Measurements from ENCODE around the gene GSTK1. TPM values are rescaled to one million over a fixed set of nuclear protein-coding genes. Genes with fewer than 3 reads are reported as not detected.
A peak's percentile ranks its signal among the peaks of the same experiment; 100 is the strongest.
"Not testable (repeated sequence)": the region's sequence is repeated elsewhere in the genome, so short reads cannot be mapped to it uniquely, and the experiment has no call there.

GSTK1 gene
- total RNA-seq, 1 experiment from 2014 or later = 51.9 TPM

DNA sequence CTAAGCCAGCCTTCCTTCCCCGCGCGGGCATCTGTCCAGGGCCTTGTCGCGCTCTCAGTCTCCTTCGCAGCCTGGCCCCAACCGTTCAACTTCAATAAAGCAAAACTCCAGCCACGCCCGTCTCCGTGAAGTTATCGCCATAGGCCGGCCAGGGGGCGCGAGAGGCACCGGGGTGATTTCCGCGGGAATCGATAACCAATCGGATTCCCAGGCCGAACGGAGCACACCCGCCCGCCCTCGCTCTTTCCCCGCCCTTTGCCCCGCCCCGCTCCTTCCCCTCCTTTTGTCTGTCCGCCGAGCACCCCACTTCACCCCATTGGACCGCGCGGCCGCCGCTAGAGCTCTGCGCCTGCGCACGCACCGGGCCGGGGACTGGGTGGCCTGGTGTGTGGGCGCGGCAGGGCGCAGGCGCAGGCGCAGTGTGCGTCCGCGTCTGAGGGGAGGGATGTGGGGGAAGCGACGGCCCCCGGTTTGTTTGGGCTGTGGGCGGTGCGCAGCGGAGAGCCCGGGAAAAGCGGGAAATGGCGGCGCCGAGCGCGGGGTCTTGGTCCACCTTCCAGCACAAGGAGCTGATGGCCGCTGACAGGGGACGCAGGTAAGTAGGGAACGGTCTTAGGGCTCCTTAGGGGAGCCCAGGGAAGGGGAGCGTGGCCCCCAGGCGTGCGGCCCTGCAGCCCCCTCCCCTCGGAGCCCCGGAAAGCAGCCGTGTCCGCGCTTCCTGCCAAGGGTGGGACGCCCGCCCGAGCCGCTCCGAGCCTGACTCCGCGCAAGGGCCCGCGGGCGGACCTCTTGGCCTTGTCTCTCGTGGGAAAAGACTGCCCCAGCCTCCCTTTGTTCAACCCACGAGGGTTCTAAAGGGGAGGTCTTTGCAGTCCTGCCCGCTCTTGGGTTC lies 24.9 kb downstream of the GSTK1 start, which contains the start of gene CASP2:
TSS of gene CASP2 (plus strand) at position 417 of the 892 bp plus-strand sequence. CDS start at position 522, 105 bp downstream.
- peaks cover 11% of the 10 kb centered on the region for H3K36me3 ChIP-seq (replicated peaks; ENCODE audit: control insufficient read depth, insufficient read depth, low read length)

DNA sequence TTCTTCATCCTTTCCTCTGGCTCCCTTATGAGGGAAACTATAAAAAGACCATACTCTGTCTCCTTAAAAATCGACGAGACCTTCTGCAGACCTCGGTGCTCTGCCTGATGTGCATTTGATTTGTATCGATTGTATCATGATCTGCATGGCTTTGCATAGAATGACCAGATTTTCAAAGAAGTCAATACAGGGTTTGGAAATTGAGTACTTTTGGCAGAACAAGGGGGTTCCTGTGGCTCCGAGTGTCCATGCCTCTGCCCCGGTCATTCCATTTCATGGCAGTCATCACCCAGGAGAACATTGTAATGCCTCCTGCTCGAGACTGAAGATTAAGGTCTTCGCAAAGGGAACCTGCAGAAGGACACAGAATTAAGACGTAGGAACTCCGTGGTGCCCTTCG lies 25.6 kb downstream of the GSTK1 start:
- Histone ChIP-seq H3K27me3 (ENCODE audit: control insufficient read depth, insufficient read depth, low read length) (peaks cover 23% of the 10 kb centered on the region), H3K4me3 (ENCODE audit: insufficient read depth, low read depth, low read length) (peak overlapping the region; percentile 95), H3K36me3 (replicated peaks; ENCODE audit: control insufficient read depth, insufficient read depth, low read length) (peaks cover 14% of the 10 kb centered on the region)
- DNase-seq = peak; percentile 24

More for the DNA sequence above, 24.9 kb downstream of the GSTK1 start, which contains the start of gene CASP2:
- H3K27me3 ChIP-seq (ENCODE audit: control insufficient read depth, insufficient read depth, low read length) = peaks cover 23% of the 10 kb centered on the region
- peak; percentile 100 for DNase-seq
- peak within 1 kb of the TSS; percentile 95 for H3K4me3 ChIP-seq (ENCODE audit: insufficient read depth, low read depth, low read length)

DNA sequence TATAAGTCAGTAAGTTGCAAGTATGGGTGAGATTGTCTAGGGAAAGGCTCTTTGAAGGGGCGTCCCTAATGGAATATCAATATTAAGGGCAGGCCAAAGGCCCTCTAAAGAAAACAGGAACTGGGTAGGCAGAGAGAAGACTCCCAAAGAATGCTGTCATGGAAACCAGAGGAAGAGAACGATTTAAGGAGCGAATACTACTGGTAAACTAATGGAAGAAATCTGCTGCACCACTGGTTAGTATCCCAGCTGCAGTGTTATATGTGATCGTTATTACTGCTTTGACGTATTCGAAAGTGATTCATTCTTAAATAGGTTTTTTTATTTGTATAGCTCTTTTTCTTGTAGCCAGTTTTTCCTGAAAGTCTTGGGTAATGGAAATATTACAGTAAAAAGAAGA lies 26.2 kb downstream of the GSTK1 start:
- DNase-seq = no peak
- Histone ChIP-seq H3K27me3 (ENCODE audit: control insufficient read depth, insufficient read depth, low read length) (peaks cover 23% of the 10 kb centered on the region), H3K36me3 (replicated peaks; ENCODE audit: control insufficient read depth, insufficient read depth, low read length) (peaks cover 20% of the 10 kb centered on the region), H3K4me3 (ENCODE audit: insufficient read depth, low read depth, low read length) (peak overlapping the region; percentile 95)

DNA sequence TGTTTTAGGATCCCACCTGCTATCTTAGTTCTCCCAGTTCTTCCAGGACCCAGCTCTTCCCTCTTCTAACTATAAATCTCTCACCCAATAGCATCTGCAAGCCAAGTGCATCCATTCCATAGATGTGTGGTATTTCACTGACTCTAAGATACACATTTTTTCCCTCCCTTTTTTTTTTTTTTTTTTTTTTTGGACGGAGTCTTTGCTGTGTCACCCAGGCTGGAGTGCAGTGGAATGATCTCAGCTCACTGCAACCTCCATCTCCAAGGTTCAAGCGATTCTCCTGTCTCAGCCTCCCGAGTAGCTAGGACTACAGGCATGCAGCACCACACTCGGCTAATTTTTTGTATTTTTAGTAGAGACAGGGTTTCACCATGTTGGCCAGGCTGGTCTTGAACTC lies 26.6 kb downstream of the GSTK1 start:
- Histone ChIP-seq H3K27me3 (ENCODE audit: control insufficient read depth, insufficient read depth, low read length) (peaks cover 23% of the 10 kb centered on the region), H3K36me3 (replicated peaks; ENCODE audit: control insufficient read depth, insufficient read depth, low read length) (peaks cover 23% of the 10 kb centered on the region)
- not testable (repeated sequence) for DNase-seq; H3K4me3 ChIP-seq (ENCODE audit: insufficient read depth, low read depth, low read length)

DNA sequence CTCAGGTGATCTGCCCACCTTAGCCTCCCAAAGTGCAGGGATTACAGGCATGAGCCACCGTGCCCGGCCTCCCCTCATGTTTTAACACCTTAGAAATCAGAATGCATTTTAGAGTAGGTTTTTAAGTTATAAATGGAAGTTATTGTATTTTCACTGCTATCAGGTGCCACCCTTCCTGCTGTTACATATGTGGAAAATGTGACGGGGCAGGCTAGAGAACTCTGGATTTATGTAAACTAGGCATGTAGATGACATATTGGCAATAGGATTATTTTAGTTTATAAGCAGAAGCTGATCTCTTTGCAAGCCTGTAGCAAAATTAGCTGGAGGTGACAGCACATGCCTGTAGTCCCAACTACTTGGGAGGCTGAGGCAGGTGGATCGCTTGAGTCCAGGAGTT lies 27.1 kb downstream of the GSTK1 start:
- H3K4me3 ChIP-seq (ENCODE audit: insufficient read depth, low read depth, low read length) = no peak overlapping the region
- H3K36me3 ChIP-seq (replicated peaks; ENCODE audit: control insufficient read depth, insufficient read depth, low read length) = peaks cover 24% of the 10 kb centered on the region
- DNase-seq = no peak
- peaks cover 22% of the 10 kb centered on the region for H3K27me3 ChIP-seq (ENCODE audit: control insufficient read depth, insufficient read depth, low read length)

DNA sequence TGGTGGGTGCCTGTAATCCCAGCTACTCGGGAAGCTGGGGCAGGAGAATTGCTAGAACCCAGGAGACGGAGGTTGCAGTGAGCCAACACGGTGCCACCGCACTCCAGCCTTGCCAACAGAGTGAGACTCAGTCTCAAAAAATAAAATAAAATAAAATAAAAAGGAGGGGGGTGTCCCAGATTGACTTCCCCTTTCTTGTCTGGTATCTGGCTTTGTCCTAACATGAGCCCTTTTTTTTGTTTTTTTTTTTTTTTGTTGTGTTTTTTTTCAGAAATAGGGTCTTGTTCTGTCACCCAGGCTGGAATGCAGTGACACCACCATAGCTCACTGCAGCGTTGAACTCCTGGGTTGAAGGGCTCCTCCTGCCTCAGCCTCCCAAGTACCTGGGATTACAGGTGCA lies 29.6 kb downstream of the GSTK1 start:
- Histone ChIP-seq H3K4me3 (ENCODE audit: insufficient read depth, low read depth, low read length) (no peak overlapping the region), H3K27me3 (ENCODE audit: control insufficient read depth, insufficient read depth, low read length) (no peaks in the 10 kb centered on the region), H3K36me3 (replicated peaks; ENCODE audit: control insufficient read depth, insufficient read depth, low read length) (peaks cover 37% of the 10 kb centered on the region)
- no peak for DNase-seq

DNA sequence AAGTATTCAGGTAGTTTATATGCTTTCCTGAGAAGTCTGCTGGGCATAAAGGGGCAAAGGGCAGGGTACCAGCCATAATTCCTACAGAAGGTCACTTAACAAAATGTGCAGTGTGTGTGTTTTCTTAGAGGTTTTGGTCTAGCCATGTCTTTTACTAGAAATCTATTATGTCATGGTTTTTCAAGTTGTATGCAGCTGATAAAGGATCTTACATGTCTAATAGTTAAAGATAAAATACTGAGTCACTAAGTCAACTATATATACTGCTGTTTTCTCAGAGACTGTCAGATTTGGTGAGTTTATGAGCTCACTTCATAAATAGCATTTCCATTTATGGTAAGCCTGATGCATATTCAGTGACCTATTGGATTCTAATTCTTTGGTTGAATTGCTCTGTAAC lies 32.6 kb downstream of the GSTK1 start:
- H3K4me3 ChIP-seq (ENCODE audit: insufficient read depth, low read depth, low read length) = no peak overlapping the region
- peaks cover 49% of the 10 kb centered on the region for H3K36me3 ChIP-seq (replicated peaks; ENCODE audit: control insufficient read depth, insufficient read depth, low read length)
- no peaks in the 10 kb centered on the region for H3K27me3 ChIP-seq (ENCODE audit: control insufficient read depth, insufficient read depth, low read length)
- no peak for DNase-seq

DNA sequence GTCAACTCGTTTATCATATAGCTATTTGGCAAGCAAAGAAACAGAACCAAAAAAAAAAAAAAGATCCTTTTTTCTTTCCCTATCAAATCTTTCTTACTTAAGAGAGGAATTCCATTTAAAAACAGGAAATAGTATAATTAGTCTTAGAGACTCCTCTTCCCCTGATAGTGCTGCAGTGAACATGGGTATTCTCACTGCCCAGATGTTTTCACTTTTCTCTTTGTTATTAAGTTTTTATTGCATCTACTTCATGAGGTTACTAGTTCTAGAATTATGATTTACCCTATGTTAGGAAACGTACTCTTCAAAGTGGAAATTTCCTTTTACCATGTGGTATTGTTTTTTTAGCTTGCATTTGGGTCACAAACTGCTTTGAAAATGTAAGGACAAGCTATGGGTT lies 33.4 kb downstream of the GSTK1 start:
- no peak for DNase-seq
- H3K4me3 ChIP-seq (ENCODE audit: insufficient read depth, low read depth, low read length) = no peak overlapping the region
- H3K36me3 ChIP-seq (replicated peaks; ENCODE audit: control insufficient read depth, insufficient read depth, low read length) = peaks cover 55% of the 10 kb centered on the region
- no peaks in the 10 kb centered on the region for H3K27me3 ChIP-seq (ENCODE audit: control insufficient read depth, insufficient read depth, low read length)

DNA sequence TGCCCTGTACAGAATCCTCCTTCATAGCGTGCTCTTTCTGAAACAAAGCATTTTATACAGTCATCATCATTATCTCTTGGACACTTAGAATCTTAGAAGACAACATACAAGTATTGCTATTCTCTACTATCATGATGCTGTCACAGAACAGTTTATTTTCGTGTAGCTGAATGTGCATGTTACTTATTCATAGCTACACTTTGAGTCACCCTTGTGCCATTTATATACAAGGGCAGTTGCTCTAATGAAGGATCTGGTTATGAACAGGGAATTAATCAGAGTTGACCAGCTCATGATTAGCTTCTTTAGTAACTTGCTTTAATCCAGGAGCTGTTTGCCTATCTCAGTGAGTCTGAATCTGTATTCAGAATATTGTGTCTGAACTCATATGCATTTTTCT lies 36.1 kb downstream of the GSTK1 start:
- Histone ChIP-seq H3K27me3 (ENCODE audit: control insufficient read depth, insufficient read depth, low read length) (no peaks in the 10 kb centered on the region), H3K36me3 (replicated peaks; ENCODE audit: control insufficient read depth, insufficient read depth, low read length) (peaks cover 52% of the 10 kb centered on the region), H3K4me3 (ENCODE audit: insufficient read depth, low read depth, low read length) (no peak overlapping the region)
- no peak for DNase-seq

DNA sequence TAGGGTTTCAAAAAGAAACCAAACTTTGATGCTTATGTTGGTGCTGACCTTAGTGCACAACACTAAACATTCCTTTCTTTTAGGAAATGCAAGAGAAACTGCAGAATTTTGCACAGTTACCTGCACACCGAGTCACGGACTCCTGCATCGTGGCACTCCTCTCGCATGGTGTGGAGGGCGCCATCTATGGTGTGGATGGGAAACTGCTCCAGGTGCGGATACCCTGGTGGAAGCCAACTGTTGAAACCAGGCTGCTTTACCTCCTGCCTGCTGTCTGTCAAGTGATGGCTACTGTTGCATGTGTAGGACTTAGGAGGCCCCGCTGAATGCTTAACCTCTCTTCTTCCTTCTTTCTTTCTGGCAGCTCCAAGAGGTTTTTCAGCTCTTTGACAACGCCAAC lies 36.6 kb downstream of the GSTK1 start:
- peak; percentile 81 for DNase-seq
- Histone ChIP-seq H3K27me3 (ENCODE audit: control insufficient read depth, insufficient read depth, low read length) (no peaks in the 10 kb centered on the region), H3K4me3 (ENCODE audit: insufficient read depth, low read depth, low read length) (no peak overlapping the region), H3K36me3 (replicated peaks; ENCODE audit: control insufficient read depth, insufficient read depth, low read length) (peaks cover 53% of the 10 kb centered on the region)

DNA sequence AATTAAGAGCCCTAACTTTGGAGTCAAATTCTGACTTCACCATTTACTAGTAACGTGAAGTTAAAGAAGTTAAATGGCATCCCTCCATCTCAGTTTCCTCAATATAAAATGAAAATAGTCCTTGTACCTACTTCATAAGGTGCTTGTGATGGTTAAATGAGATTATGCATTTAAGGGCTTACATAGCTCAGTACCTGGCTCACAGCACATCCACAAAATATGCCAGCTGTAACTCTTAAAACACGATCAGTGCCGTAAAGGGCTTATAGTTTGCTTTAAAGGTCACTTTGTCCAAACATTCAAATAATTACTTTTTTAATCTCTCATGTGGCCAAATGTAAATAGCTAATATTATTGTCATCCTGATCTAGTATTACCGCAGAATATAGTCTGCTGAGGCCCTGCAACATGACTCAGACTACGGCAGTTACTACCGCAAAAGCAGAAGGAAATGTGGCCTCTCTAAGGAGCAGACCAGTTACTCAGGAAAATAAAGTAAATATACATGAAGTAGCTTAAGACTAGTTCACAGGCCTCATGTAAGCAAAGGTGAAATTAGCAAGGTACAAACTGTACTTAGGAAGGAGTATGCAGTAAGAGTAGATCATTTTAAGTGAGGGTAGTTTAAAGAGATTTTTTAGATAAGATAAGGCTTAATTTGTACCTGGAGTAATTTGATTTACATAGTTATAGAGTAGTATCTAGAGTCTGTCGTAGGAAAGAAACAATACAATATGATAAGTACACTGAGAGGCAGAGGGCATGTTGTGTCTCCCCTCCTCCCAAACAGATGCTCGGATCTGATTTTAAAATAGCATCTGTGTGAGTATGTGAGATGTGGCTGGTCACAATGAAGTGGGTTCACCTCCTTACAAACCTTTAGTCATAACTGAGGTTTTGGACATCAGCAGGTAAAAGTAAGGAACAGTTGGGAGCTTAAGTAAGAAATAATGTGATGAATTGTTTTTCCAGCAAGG lies 38.0 kb downstream of the GSTK1 start:
- DNase-seq = no peak
- Histone ChIP-seq H3K36me3 (replicated peaks; ENCODE audit: control insufficient read depth, insufficient read depth, low read length) (peaks cover 53% of the 10 kb centered on the region), H3K27me3 (ENCODE audit: control insufficient read depth, insufficient read depth, low read length) (no peaks in the 10 kb centered on the region)

DNA sequence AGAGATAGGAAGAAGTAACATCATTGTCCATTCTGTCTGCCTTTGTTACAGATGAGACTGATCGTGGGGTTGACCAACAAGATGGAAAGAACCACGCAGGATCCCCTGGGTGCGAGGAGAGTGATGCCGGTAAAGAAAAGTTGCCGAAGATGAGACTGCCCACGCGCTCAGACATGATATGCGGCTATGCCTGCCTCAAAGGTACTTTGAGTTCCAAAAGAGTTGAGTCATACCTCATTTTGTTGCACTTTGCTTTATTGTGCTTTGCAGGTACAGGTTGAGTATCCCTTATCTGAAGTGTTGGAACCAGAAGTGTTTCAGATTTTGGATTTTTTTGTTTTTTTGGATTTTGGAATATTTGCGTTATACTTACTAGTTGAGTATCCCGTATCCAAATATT lies 40.5 kb downstream of the GSTK1 start:
- Histone ChIP-seq H3K4me3 (ENCODE audit: insufficient read depth, low read depth, low read length) (no peak overlapping the region), H3K36me3 (replicated peaks; ENCODE audit: control insufficient read depth, insufficient read depth, low read length) (peaks cover 53% of the 10 kb centered on the region), H3K27me3 (ENCODE audit: control insufficient read depth, insufficient read depth, low read length) (no peaks in the 10 kb centered on the region)
- DNase-seq = no peak

More for the DNA sequence above, 38.0 kb downstream of the GSTK1 start:
- H3K4me3 ChIP-seq (ENCODE audit: insufficient read depth, low read depth, low read length) = no peak overlapping the region

DNA sequence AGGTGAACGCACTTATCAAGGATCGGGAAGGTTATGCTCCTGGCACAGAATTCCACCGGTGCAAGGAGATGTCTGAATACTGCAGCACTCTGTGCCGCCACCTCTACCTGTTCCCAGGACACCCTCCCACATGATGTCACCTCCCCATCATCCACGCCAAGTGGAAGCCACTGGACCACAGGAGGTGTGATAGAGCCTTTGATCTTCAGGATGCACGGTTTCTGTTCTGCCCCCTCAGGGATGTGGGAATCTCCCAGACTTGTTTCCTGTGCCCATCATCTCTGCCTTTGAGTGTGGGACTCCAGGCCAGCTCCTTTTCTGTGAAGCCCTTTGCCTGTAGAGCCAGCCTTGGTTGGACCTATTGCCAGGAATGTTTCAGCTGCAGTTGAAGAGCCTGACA lies 41.7 kb downstream of the GSTK1 start:
- no peak for DNase-seq
- Histone ChIP-seq H3K36me3 (replicated peaks; ENCODE audit: control insufficient read depth, insufficient read depth, low read length) (peaks cover 52% of the 10 kb centered on the region), H3K4me3 (ENCODE audit: insufficient read depth, low read depth, low read length) (no peak overlapping the region), H3K27me3 (ENCODE audit: control insufficient read depth, insufficient read depth, low read length) (no peaks in the 10 kb centered on the region)

DNA sequence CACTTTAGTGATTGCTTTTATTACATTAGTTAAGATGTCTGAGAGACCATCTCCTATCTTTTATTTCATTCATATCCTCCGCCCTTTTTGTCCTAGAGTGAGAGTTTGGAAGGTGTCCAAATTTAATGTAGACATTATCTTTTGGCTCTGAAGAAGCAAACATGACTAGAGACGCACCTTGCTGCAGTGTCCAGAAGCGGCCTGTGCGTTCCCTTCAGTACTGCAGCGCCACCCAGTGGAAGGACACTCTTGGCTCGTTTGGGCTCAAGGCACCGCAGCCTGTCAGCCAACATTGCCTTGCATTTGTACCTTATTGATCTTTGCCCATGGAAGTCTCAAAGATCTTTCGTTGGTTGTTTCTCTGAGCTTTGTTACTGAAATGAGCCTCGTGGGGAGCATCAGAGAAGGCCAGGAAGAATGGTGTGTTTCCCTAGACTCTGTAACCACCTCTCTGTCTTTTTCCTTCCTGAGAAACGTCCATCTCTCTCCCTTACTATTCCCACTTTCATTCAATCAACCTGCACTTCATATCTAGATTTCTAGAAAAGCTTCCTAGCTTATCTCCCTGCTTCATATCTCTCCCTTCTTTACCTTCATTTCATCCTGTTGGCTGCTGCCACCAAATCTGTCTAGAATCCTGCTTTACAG lies 42.3 kb downstream of the GSTK1 start:
- no peak overlapping the region for H3K4me3 ChIP-seq (ENCODE audit: insufficient read depth, low read depth, low read length)
- peak; percentile 79 for DNase-seq
- H3K36me3 ChIP-seq (replicated peaks; ENCODE audit: control insufficient read depth, insufficient read depth, low read length) = peaks cover 46% of the 10 kb centered on the region
- H3K27me3 ChIP-seq (ENCODE audit: control insufficient read depth, insufficient read depth, low read length) = no peaks in the 10 kb centered on the region

Data from H7 (cell line).